ENCODE results near the gene POLR2M.

Gene POLR2M

GRCh38 chr15:57706405-57707209 lies at the start of gene POLR2M:
Gene POLR2M, plus strand, starts transcription at chr15:57706714. Its CDS starts 129 bp downstream, at chr15:57706843.
- peak; percentile 84 for DNase-seq

DNA sequence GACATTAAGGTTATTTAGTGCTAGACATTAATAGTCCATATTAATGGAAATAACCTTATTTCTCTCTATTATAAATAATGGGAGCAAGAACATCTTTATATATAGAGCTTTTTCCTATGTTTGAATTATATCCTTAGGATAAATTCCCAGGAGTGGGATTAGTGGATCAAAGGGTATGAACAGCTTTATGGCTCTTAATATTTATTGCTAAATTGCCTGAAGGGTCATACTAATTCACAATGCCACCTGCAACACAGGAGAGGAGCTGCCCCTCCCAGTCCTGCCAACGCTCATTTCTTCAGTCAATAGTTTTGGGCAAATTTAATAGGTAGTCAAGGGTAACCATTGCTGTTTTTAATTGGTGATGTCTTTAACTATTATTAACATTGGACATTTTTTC lies 48.9 kb upstream of the POLR2M start:
- DNase-seq, result no peak

- no peak for DNase-seq
Observed at GRCh38 chr15:57662091-57662744, 44.3 kb upstream of the POLR2M start.

DNA sequence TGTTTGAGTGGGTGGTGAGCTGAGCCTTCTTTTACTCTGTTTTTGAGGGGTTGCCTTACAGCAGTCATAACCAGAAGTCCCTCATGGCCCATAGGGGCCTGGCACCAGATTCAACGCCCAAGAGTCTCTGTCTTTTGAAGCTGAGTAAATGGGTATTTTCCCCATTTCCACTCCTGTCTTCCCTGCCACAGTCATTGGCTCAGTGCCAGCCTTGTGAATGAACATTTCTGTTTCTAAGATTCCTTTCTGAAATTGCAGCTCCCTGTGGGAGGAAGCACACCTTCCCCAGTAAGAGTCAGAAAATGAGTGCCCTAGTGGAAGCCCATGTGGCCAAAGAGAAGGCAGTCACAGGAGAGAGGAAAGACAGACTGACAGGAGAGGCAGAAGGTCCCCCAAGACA lies 43.7 kb upstream of the POLR2M start:
- DNase-seq, result no peak

- no peak for DNase-seq
Observed at GRCh38 chr15:57663262-57663661, 43.3 kb upstream of the POLR2M start.

GRCh38 chr15:57665194-57665593 lies 41.3 kb upstream of the POLR2M start:
- no peak for DNase-seq

GRCh38 chr15:57665939-57666338 lies 40.6 kb upstream of the POLR2M start:
- DNase-seq, result no peak

- no peak for DNase-seq
Observed at GRCh38 chr15:57667171-57667849, 39.2 kb upstream of the POLR2M start.

DNA sequence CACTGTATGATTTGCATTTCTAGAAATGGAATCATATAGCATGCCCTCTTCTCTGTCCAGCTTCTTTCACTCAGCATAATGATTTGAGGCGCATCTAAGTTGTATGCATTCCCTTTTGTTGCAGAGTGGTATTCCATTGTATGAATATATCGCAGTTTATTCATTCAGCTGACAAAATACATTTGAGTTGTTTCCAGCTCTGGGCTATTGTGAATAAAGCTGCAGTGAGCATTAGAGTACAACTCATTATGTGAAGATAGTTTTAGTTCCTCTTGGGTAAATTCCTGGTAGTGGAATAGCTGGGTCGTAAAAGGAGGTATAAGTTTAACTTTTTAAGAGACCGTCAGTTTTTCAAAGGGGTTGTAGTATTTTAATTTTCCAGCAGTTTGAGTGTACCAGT lies 38.5 kb upstream of the POLR2M start:
- DNase-seq, result no peak

DNA sequence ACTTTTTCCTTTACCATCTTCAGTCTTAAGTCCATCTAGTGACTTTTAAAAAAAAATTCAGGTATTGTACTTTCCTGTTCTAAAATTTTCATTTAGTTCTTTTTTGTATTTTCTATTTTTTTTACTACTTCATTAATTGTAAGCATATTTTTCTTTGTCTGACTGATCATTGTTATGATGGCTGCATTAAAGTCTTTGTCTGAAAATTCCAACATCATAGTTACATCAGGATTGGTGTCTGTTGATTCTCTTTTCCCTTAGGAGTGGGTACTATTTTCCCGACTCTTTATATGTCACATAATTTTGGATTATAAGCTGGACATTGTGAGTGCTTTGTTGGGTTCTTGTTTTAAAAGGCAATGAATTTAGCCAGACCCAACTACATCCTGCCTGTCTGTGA lies 34.9 kb upstream of the POLR2M start:
- no peak for DNase-seq

- DNase-seq, result no peak
Observed at GRCh38 chr15:57675481-57676181, 30.9 kb upstream of the POLR2M start.

GRCh38 chr15:57676585-57676984 lies 29.9 kb upstream of the POLR2M start:
- DNase-seq, result no peak

GRCh38 chr15:57677204-57677603 lies 29.3 kb upstream of the POLR2M start:
- no peak for DNase-seq

DNA sequence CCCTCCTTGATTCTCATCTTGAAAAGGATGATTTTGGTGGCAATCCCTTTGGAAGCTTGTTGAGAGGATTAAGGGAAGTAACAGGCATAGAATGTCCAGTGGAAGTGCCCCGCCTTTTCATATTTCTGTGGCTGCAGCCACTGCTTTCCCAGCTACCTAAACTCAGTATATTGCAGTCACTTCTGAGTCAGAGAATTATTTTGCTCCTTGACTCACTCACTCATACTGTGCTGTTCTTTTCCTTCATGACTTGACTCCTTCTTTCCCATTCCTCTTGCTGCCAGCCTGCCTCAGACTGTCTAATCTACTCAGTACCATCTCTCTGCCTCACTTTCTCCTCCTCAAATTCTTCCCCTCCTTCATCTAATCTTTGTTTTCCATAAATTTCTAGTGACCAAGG lies 26.5 kb upstream of the POLR2M start:
- no peak for DNase-seq

DNA sequence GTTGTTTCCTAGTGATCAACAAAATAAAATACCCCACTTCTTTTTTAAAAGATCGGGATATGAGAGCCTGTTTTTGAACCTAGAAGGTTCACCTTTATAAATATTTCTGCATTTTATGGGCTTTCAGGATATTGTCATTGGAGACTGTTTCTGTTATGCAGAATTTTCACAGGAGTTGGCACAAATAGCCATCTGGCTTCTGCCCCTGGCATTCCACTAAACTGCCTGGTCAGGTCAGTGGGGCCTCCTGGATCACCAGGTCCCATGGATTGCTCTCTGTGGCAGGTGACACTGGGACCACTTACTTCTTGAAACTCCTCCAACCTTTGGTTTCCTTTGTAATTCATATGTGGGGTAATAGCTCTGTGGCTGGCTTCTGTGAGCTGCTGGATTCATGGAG lies 25.5 kb upstream of the POLR2M start:
- DNase-seq, result no peak

- no peak for DNase-seq
Observed at GRCh38 chr15:57683481-57683880, 23.0 kb upstream of the POLR2M start.

DNA sequence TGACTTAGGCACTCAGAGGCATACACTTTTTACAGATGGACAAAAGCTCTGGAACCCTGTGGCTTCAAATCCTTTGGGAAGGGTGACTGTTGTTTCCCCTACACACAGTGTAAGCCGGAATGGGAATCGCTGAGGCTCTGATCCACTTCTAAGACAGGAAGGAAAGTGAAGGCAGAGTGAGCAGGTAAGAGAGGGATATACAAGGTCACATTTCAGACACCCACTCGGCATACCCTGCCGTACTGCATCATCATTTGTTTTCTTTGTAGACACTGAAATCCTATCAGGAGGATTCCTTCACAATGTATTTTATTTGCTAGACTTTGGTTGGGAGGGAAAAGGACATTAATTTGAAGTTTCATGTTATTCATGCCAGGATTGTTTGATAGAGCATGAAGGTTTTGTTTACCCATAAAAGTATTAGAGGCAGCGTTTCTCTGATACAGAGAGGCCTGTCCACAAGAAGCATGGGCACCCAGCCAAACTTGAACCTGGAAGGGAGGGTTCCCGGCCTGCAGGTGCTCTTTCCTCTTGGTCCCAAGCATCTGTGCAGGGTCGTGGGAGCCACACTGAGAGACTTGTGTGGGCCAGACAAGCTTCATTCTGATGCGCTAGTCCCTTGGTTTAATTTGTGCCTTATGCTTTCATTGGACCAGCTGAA lies 21.9 kb upstream of the POLR2M start:
- DNase-seq, result no peak

DNA sequence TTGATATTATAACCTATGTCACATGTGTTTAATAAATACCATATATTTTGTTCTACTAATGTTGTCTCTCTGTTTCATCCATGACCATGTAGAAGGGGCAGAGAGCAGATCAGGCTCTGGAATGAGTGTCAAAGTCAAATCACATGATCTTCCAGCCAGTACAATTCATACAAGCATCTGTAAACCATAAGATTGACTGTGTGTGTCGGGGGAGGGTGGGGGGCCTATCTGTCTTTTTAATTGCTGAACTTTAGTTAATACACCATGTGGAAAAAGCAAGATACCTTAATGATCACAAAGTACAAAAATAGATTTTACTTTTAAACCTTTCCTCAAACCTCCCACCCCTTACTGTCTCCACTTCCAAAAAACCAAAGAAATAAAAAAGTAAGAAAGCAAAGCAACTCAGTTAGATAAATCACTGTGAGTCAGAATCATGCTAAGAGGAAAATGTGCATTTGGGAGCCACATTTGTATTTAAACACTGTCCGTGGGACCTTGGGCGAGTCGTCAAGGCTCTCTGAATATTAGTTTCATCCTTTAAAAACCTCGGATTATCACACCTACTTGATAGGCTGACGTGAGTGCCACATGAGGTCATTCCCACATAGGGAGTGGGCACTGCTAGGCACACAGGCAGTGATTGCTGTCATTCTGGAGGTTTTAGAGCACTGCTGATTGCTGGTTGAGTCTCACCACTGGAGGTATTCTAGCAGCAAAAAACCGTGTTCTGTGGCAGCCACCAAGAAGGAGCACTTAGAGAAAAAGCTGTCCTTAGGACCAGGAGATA lies 21.0 kb upstream of the POLR2M start:
- DNase-seq, result no peak

DNA sequence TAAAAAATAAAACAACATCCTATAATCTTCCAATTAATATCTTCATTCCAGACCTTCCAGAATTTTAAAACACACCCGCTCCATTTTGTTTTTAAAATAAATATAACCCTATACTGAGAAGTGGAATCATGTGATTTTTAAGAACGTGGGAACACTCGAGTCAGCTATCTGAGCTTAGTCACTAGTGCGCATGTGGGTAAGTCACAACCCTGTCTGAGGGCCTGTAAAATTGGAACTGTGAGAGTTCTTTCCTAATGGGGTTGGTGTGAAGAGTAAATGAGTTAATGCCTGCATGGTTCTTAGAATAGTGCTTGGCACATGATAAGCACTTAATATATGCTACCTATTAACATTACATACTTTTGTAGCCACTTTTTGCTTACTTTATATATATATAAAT lies 19.9 kb upstream of the POLR2M start:
- DNase-seq, result no peak

GRCh38 chr15:57690341-57690966 lies 16.1 kb upstream of the POLR2M start:
- DNase-seq, result no peak

- DNase-seq, result no peak
Observed at GRCh38 chr15:57691082-57691481, 15.4 kb upstream of the POLR2M start.
